Skeletal muscle cell (primary cell): ENCODE measurements around the gene POLR3G.

Experiments used
- DNase-seq: peaks from one replicate; pipeline ENCODE4 v3.0.0-alpha.2; 2010; ENCODE audit warnings: low read depth
- H3K4me3 ChIP-seq: 2 replicates; pipeline ENCODE4 v1.5.1; 2011; ENCODE audit warnings: low read depth, mild to moderate bottlenecking, control low read depth, low read length, moderate library complexity

The POLR3G gene, protein sequence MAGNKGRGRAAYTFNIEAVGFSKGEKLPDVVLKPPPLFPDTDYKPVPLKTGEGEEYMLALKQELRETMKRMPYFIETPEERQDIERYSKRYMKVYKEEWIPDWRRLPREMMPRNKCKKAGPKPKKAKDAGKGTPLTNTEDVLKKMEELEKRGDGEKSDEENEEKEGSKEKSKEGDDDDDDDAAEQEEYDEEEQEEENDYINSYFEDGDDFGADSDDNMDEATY

GRCh38 chr5:90474235-90475107 lies at the start of gene POLR3G, which contains the start of gene MBLAC2:
POLR3G (plus strand) TSS chr5:90474864; CDS start chr5:90485568, 10,704 bp downstream.
MBLAC2 (minus strand) TSS chr5:90474771; CDS start chr5:90474292, 479 bp downstream.
- H3K4me3 ChIP-seq, result peak within 1 kb of the TSS; percentile 86
- DNase-seq, result peak; percentile 74

GRCh38 chr5:90434116-90434714 lies 40.4 kb upstream of the POLR3G start:
- no peak for DNase-seq
- no peak overlapping the region for H3K4me3 ChIP-seq

DNA sequence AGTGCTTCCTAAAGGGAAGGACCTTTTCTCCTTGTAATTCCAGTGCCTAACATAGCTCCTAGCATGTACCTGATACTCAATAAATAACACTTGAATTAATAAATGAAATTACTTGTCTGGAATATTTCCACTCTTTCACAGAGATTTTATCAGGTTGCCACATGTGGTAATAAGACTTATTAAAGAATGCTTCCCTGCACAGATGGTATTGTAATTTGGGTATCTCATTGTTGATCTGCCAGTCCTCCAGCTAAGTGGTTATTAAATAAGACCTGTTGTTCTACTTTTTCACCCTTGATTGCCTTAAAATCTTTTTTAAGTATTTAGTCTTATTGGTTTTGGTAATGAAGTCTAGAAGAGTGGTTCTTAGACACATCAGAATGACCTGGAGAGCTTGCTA lies 37.0 kb upstream of the POLR3G start:
- no peak for DNase-seq
- no peak overlapping the region for H3K4me3 ChIP-seq

DNA sequence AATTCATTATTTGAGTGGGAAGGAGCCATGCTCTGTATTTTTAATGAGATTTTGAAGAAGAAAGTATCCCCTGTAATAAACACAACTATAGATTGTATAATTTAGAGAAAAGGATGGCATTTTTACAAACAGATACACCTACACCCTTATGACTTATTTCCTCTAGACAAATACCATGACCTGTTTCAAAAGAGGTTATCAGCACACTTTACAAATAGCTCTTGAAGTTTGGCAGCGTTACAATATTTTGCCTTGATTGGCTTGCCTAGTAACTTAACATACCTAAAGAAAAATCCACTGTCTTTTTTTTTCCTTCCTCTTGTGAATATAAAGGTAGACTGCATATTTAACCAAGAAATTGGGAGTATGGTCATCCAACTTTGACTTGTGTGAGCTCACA lies 36.6 kb upstream of the POLR3G start:
- no peak for DNase-seq
- no peak overlapping the region for H3K4me3 ChIP-seq

DNA sequence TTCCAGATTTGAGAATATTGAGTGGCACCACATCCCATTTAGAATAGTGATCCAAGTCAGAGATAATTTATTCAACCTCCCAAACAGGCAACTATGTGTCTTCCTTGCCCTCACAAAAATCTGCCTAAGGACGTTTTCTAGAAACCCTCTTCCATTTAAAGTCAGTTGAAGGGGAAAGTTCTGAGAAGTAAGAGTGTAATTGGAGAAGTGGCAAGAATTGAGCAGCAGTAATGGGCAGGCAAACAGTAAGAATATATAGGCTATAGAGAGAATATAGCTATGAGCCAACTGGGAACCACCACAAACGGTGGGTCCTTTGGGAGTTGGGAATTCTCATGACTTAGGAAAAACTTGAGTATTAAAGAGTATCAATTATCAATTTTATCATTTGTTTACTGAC lies 34.0 kb upstream of the POLR3G start:
- H3K4me3 ChIP-seq, result no peak overlapping the region
- DNase-seq, result no peak

DNA sequence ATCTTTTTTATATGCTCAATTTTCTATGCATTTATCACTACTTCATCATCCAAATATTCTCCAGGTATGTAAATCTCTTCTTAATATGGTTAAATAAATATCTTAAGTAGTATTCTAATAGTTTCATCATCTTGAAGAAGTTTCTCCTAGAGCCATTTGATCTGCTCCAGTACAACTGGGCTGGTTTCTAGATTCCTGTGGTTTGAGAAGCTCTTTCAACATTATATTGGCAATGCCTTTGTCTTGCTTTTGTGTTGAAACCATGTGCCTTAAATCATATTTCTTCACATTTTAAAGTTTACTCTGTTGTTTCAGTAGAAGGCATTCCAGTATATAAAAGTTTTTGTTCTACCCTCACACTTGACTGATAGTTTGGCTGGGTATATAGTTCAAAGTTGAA lies 27.7 kb upstream of the POLR3G start:
- no peak overlapping the region for H3K4me3 ChIP-seq
- peak; percentile 25 for DNase-seq

DNA sequence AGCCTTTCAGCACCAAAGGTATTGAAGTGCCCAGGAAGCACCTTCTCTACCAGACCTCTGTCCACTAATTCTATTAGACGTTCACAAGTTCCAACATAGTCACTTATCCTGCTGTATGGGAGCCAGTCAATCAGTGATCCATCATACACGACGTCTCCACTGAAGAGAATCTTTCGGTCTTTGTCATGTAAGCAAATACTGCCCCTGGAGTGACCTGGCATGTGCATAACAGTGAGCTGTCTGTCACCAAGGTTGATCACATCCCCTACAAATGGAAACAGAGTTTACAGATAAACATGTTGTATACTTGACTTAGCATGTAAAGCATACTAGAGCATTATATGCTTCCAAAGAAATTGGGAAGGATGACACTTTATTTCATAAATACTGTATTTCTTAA lies 13.4 kb upstream of the POLR3G start:
- H3K4me3 ChIP-seq, result no peak overlapping the region
- DNase-seq, result no peak

- H3K4me3 ChIP-seq, result peak overlapping the region; percentile 86
- DNase-seq, result no peak
Measured at GRCh38 chr5:90472783-90473395, 1.8 kb upstream of the POLR3G start.

- no peak for DNase-seq
- peak overlapping the region; percentile 86 for H3K4me3 ChIP-seq
Measured at GRCh38 chr5:90473396-90474234, 1.0 kb upstream of the POLR3G start.

- peak overlapping the region; percentile 86 for H3K4me3 ChIP-seq
- DNase-seq, result no peak
Measured at GRCh38 chr5:90475436-90475980, 844 bp downstream of the POLR3G start.

- H3K4me3 ChIP-seq, result no peak overlapping the region
- no peak for DNase-seq
Measured at GRCh38 chr5:90476391-90476790, 1.7 kb downstream of the POLR3G start.

- no peak overlapping the region for H3K4me3 ChIP-seq
- DNase-seq, result no peak
Measured at GRCh38 chr5:90477073-90477472, 2.4 kb downstream of the POLR3G start.

- H3K4me3 ChIP-seq, result no peak overlapping the region
- no peak for DNase-seq
Measured at GRCh38 chr5:90477621-90478215, 3.1 kb downstream of the POLR3G start.

DNA sequence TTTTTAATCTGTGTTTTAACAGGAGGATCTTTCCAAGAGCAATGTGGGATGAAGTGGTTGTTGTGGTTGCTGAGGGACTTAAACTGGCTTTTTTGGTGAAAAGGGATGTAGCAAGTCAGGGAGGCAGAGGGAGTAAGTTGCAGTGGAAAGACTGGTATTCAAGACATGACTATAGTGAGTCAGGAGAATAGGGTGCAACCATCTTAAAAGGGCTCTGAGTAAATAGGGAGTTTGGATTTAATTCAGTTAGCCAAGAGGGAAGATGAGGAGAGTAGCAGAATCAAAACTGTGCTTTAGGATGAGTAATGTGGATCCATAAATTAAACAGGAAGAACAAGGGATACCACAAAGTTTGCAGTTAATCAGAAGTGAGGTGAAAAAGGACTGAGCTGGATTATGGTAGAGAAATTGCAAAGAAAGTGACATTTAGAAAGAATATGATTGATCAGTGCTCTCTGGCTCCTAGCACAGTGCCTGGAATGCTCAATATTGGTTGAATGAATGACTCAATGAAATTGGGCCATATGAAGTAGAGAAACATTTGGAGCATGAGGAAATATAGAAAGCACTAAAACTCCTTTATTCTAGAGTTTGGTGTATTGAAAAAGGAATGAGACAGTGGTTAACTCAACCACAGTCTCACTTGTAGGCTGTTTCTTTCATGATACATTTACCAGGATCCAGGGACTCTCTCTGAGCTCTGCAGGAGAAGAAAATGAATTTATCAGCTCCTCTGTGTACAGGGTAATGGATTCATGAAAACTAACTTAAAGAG lies 5.1 kb downstream of the POLR3G start:
- no peak for DNase-seq
- no peak overlapping the region for H3K4me3 ChIP-seq

- H3K4me3 ChIP-seq, result no peak overlapping the region
- no peak for DNase-seq
Measured at GRCh38 chr5:90480699-90481098, 6.0 kb downstream of the POLR3G start.

DNA sequence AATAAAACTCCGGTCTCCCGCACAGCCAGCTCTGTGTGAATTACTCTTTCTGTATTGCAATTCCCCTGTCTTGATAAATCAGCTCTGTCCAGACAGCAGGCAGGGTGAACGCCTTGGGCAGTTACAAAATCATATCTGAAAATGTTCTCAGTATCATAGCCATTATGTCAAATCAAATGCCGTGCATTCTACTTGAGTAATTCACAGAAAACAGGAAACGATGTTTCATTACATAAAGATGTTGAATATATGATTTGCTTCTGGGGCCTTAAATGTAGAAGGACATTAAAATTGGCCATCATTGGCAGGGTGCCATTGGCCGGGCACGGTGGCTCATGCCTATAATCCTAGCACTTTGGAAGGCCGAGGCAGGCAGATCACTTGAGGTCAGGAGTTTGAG lies 8.5 kb downstream of the POLR3G start:
- DNase-seq, result no peak
- H3K4me3 ChIP-seq, result no peak overlapping the region

DNA sequence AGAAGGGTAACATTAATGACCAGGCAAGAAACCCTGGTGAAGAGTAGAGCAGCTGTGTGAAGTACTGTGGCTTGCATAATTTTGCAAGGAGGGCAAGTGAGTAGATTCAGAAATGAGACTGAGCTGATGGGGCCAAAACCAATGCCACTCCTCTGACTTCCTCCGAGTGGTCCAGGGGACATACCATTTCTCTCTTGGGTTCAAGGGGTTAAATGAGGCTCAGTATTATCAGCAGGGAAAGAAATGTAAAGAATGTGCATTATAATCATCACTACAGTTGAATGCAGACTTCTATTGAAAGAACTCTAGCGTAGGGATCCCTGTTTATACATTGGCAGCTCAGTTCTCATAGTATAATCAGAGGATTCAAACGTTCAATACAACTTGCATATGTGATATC lies 9.9 kb downstream of the POLR3G start:
- no peak for DNase-seq
- no peak overlapping the region for H3K4me3 ChIP-seq

GRCh38 chr5:90488791-90489190 lies 14.1 kb downstream of the POLR3G start:
- no peak for DNase-seq

More at GRCh38 chr5:90488791-90489190, 14.1 kb downstream of the POLR3G start:
- H3K4me3 ChIP-seq, result no peak overlapping the region
